Measurements from ENCODE around the gene EYA4.

GRCh38 chr6:133236932-133237331 is 4.2 kb upstream of the EYA4 start:
- TF ChIP-seq CTCF (IDR thresholded peaks at IDR 0.05; ENCODE audit: insufficient read depth, low read length, poor library complexity, severe bottlenecking): no peak
- TF ChIP-seq EZH2phosphoT487 (conservative IDR thresholded peaks at IDR 0.05; ENCODE audit: low read length): no peak

All from SU-DHL-6 (cell line).